GM12878 (cell line): ENCODE results near the gene ACSF2. TPM values are rescaled to one million over a fixed set of nuclear protein-coding genes. Genes with fewer than 3 reads are reported as not detected.

Experiments used
- ATAC-seq: fragments of 200-7000 bp; cut with Tn5 transposase; 3 replicates; pipeline ENCODE4 v1.9.1; 2020; ENCODE audit warnings: mild to moderate bottlenecking, moderate library complexity
- BruUV-seq: library from RNA; stranded (reverse); fragments of 400-500 nt; replicated peaks from 2 replicates; lab custom pipeline; 2021; lab: Mats Ljungman, UMichigan
- CTCF ChIA-PET: fragments of 300-600 bp; sonication (Branson Sonifier 250); formaldehyde crosslinking; extraction: SDS; loops from one replicate; lab custom pipeline; 2021; ENCODE audit warnings: inconsistent platforms; lab: Yijun Ruan, JAX
- POLR2A ChIA-PET: fragments of 350-600 bp; formaldehyde crosslinking; extraction: SDS; loops from one replicate; lab custom pipeline; 2021; ENCODE audit warnings: inconsistent platforms; lab: Charles Lee
- RAD21 ChIA-PET: fragments of 300-600 bp; sonication (Branson Sonifier 250); formaldehyde crosslinking; loops from one replicate; lab custom pipeline; 2023; ENCODE audit warnings: antibody characterized with exemption; ENCODE audit not compliant: unreplicated experiment; lab: Charles Lee
- SMC1A ChIA-PET: fragments of 300-600 bp; sonication (Branson Sonifier 250); formaldehyde crosslinking; loops from one replicate; lab custom pipeline; 2023; ENCODE audit not compliant: unreplicated experiment, uncharacterized antibody; lab: Charles Lee
- DNase-seq: peaks from one replicate; pipeline ENCODE4 v3.0.0-alpha.2; 2011; ENCODE audit warnings: low read depth, low spot score
- FAIRE-seq: peaks from 3 replicates; lab custom pipeline; 2011; peaks lifted over from hg19 to GRCh38; lab: Jason Lieb, UNC
- H2AFZ ChIP-seq: 2 replicates; pipeline ENCODE4 v1.6.0; 2011; ENCODE audit warnings: low read depth, low read length, control low read depth; ENCODE audit not compliant: control insufficient read depth
- H3K27ac ChIP-seq: 2 replicates; pipeline ENCODE4 v1.5.1; 2011; ENCODE audit warnings: control low read depth; ENCODE audit not compliant: control insufficient read depth, insufficient read depth
- H3K27me3 ChIP-seq, 2 experiments: replicated peaks in 1 of 2; 2 replicates each; pipeline versions ENCODE4 v1.6.0 to v1.6.1; 2011; ENCODE audit warnings: low read length in 1 of 2; ENCODE audit not compliant: control insufficient read depth in 2 of 2, insufficient read depth in 2 of 2
- H3K36me3 ChIP-seq, 2 experiments: 2 replicates each; pipeline ENCODE4 v1.5.1; 2011; ENCODE audit warnings: low read length in 1 of 2; ENCODE audit not compliant: control insufficient read depth in 2 of 2, insufficient read depth in 2 of 2
- H3K4me1 ChIP-seq: 2 replicates; pipeline ENCODE4 v1.6.1; 2011; ENCODE audit warnings: mild to moderate bottlenecking, low read length, moderate library complexity, mixed read lengths; ENCODE audit not compliant: control insufficient read depth, insufficient read depth
- H3K4me2 ChIP-seq: 2 replicates; pipeline ENCODE4 v1.6.0; 2011; ENCODE audit warnings: control low read depth; ENCODE audit not compliant: control insufficient read depth, insufficient read depth
- H3K4me3 ChIP-seq: fragments of 200-600 bp; sonication (generic); 2 replicates; pipeline ENCODE4 v1.5.1; 2016
- H3K79me2 ChIP-seq: 2 replicates; pipeline ENCODE4 v1.6.0; 2011; ENCODE audit warnings: low read length; ENCODE audit not compliant: control insufficient read depth, insufficient read depth
- H3K9ac ChIP-seq: 2 replicates; pipeline ENCODE4 v1.8.0; 2011; ENCODE audit warnings: low read length, control low read depth, mixed read lengths; ENCODE audit not compliant: control insufficient read depth, insufficient read depth
- H3K9me3 ChIP-seq: replicated peaks from 3 replicates; pipeline ENCODE4 v1.5.1; 2011; ENCODE audit warnings: mild to moderate bottlenecking, low read length; ENCODE audit not compliant: control insufficient read depth, insufficient read depth
- H4K20me1 ChIP-seq: 2 replicates; pipeline ENCODE4 v1.6.0; 2011; ENCODE audit not compliant: control insufficient read depth, insufficient read depth
- MYB ChIP-seq: fragments of 150-350 bp; IDR thresholded peaks from 2 replicates; pipeline ENCODE4 v1.6.1; 2014; ENCODE audit warnings: mild to moderate bottlenecking, low read depth, low read length, borderline replicate concordance
- PML ChIP-seq: IDR thresholded peaks from 2 replicates; pipeline ENCODE4 v1.6.1; 2012; ENCODE audit warnings: low read length, inconsistent platforms
- POLR2A ChIP-seq: IDR thresholded peaks from 2 replicates; pipeline ENCODE4 v1.6.1; 2011; ENCODE audit warnings: low read depth, mild to moderate bottlenecking, low read length
- SMAD5 ChIP-seq: IDR thresholded peaks from 2 replicates; pipeline ENCODE4 v1.6.1; 2016; ENCODE audit warnings: antibody characterized with exemption, low read depth
- WRNIP1 ChIP-seq: IDR thresholded peaks from 2 replicates; pipeline ENCODE4 v1.6.1; 2011; ENCODE audit warnings: low read depth, low read length, improper control_type of control experiment, borderline replicate concordance
- ZZZ3 ChIP-seq: IDR thresholded peaks from 2 replicates; pipeline ENCODE4 v1.6.1; 2011; ENCODE audit warnings: low read depth; ENCODE audit not compliant: control insufficient read depth, insufficient read length
- WGBS: methylation state at CpG from one replicate; pipeline ENCODE4 v1.1.6; 2016; ENCODE audit warnings: low lambda C conversion rate; ENCODE audit not compliant: insufficient replicate concordance, insufficient coverage; ENCODE audit errors: missing lambda C conversion rate; 5-methylcytosine and 5-hydroxymethylcytosine counted together
- in situ Hi-C: fragments of 300-500 bp; cut with MboI; formaldehyde crosslinking; loops from 9 replicates; pipeline ENCODE4 v1.14.3; 2018; ENCODE audit warnings: mixed read lengths
- intact Hi-C: fragments of 100-400 bp; cut with micrococcal nuclease; formaldehyde crosslinking; loops from one replicate; pipeline ENCODE4 v1.14.2; 2022; ENCODE audit not compliant: unreplicated experiment
- polyA plus RNA-seq, 11 experiments: library from polyadenylated mRNA; depleted of rRNA in 4 of 11; unstranded in 6 of 11; stranded (reverse) in 5 of 11; fragments of >200 nt; fragmentation: Nextera tagmentation in 4 of 11; fragmentation: Illumina TruSeq in 1 of 11; extraction: Ambion mirVana in 4 of 11; extraction: Trizol in 1 of 11; gene quantifications; 1 replicate in 1 of 11; 2 replicates in 10 of 11; pipeline versions ENCODE4 v1.2.1 to v1.2.3, GENCODE V29; 2011 to 2016; ENCODE audit warnings: inconsistent platforms in 2 of 11, missing spikeins in 2 of 11, low read depth in 1 of 11
- total RNA-seq, 4 experiments: library from RNA; depleted of rRNA in 3 of 4; stranded (reverse); fragments of >200 nt in 3 of 4; fragmentation: Illumina TruSeq in 1 of 4; extraction: Trizol in 1 of 4; gene quantifications; 2 replicates each; pipeline versions ENCODE4 v1.2.1 to v1.2.3, GENCODE V29; 2013 to 2021
- TF ChIP-seq, protein P1 (sequence below): IDR thresholded peaks from 2 replicates; pipeline ENCODE4 v1.6.1; 2012; ENCODE audit warnings: mild to moderate bottlenecking, low read depth, low read length
- TF ChIP-seq, protein P2 (sequence below), 3 experiments: IDR thresholded peaks in 2 of 3; conservative IDR thresholded peaks in 1 of 3; 2 replicates each; pipeline ENCODE4 v1.5.1; 2011; ENCODE audit warnings: low read depth in 3 of 3, low read length in 3 of 3, mild to moderate bottlenecking in 3 of 3, control low read depth in 2 of 3, moderate library complexity in 2 of 3, inconsistent platforms in 1 of 3, mixed read lengths in 1 of 3; ENCODE audit not compliant: control insufficient read depth in 2 of 3, insufficient read depth in 1 of 3; ENCODE audit errors: extremely low read depth in 1 of 3
- TF ChIP-seq, protein P3 (sequence below): fragments of 450-650 bp; IDR thresholded peaks from 2 replicates; pipeline ENCODE4 v1.6.1; 2016; ENCODE audit warnings: mild to moderate bottlenecking
- TF ChIP-seq, protein P4 (sequence below): fragments of 450-650 bp; IDR thresholded peaks from 2 replicates; pipeline ENCODE4 v1.6.1; 2016; ENCODE audit warnings: mild to moderate bottlenecking, moderate library complexity, borderline replicate concordance

ACSF2 gene
- total and polyA plus RNA-seq, 10 of the 15 experiments (the other 5 are each of a cell fraction or from before 2014, with no cell fraction given), result 7.1 to 32.8 (median 16.8) TPM

DNA sequence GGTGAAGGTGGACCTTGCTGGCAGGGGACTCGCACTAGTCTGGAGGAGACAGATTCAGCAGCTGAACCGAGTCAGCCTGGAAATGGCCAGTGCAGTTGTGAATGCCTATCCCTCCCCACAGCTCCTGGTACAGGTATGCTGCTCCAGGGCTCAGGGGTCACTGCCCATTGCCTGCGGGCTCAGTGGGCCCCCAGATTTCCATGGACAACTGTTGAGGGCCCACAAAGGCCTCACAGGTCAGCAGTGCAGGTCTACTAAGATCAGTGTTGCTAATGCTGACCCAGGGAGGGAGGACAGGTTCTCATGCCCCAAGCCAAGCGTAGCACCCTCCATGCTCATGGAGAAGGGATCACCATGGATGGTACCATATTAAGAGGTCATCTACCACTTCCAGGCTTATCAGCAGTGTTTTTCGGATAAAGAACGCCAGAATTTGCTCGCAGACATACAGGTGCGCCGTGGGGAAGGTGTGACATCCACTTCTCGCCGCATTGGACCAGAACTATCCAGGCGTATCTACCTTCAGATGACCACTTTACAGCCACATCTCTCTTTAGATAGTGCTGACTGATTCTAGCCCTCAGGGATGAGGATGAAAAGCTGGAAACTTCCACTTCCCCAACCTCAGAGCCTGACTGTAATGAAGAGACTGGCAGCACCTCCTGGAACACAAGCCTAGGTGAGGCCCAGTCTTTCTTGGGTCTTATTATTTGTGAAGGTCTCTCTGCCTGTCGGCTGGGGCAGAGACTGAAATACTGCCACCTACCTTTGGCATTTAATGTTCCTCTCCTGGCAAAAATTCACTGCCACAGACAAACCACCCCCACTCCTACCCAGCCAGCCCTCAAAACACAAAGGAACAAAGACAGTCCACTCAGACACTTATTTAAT lies 45.4 kb upstream of the ACSF2 start:
- Histone ChIP-seq H3K4me1 (no peaks in the 10 kb centered on the region), H3K27me3 (no peaks in the 10 kb centered on the region), H3K27ac (no peak overlapping the region), H3K4me2 (no peak overlapping the region), H2AFZ (no peak overlapping the region), H3K36me3 (peaks cover 30 to 35% of the 10 kb centered on the region in 2 experiments), H3K79me2 (no peaks in the 10 kb centered on the region), H3K9me3 (no peaks in the 10 kb centered on the region), H3K9ac (no peak overlapping the region), H4K20me1 (no peaks in the 10 kb centered on the region), H3K4me3 (no peak overlapping the region)
- 95% methylated on average over 13 of the region's 13 CpGs for WGBS
- ChIA-PET POLR2A (interaction anchor here (0.9 kb wide), 1 partner anchor 15 kb away, joined by 3 read pairs; no protein-coding TSS in a partner anchor), SMC1A (interaction anchor here (1.0 to 1.9 kb wide), 3 partner anchors 11 to 48 kb away, joined by 3 to 11 read pairs (median 3); no protein-coding TSS in a partner anchor), CTCF (interaction anchor here (0.9 to 3.8 kb wide), 4 partner anchors 16 to 41 kb away, joined by 4 to 25 read pairs (median 12); partner anchors contain the start of gene LRRC59), RAD21 (interaction anchor here (1.2 to 1.7 kb wide), 2 partner anchors 15 to 18 kb away, joined by 4 read pairs; no protein-coding TSS in a partner anchor)
- no peak for FAIRE-seq
- no TSS peak for BruUV-seq
- ATAC-seq, result peak; percentile 36
- intact Hi-C loops (no loop called here), in situ Hi-C loops (no loop called here)
- DNase-seq, result no peak
- TF ChIP-seq WRNIP1 (no peak), SMAD5 (peak; percentile 18; the same call in 1 of the 2 replicates), ZZZ3 (no peak), POLR2A (0 out of 2 replicates have a peak, but pooled peaks have one; percentile 70), PML (0 out of 2 replicates have a peak, but pooled peaks have one; percentile 11), MYB (no peak)
- TF ChIP-seq, protein P1, sequence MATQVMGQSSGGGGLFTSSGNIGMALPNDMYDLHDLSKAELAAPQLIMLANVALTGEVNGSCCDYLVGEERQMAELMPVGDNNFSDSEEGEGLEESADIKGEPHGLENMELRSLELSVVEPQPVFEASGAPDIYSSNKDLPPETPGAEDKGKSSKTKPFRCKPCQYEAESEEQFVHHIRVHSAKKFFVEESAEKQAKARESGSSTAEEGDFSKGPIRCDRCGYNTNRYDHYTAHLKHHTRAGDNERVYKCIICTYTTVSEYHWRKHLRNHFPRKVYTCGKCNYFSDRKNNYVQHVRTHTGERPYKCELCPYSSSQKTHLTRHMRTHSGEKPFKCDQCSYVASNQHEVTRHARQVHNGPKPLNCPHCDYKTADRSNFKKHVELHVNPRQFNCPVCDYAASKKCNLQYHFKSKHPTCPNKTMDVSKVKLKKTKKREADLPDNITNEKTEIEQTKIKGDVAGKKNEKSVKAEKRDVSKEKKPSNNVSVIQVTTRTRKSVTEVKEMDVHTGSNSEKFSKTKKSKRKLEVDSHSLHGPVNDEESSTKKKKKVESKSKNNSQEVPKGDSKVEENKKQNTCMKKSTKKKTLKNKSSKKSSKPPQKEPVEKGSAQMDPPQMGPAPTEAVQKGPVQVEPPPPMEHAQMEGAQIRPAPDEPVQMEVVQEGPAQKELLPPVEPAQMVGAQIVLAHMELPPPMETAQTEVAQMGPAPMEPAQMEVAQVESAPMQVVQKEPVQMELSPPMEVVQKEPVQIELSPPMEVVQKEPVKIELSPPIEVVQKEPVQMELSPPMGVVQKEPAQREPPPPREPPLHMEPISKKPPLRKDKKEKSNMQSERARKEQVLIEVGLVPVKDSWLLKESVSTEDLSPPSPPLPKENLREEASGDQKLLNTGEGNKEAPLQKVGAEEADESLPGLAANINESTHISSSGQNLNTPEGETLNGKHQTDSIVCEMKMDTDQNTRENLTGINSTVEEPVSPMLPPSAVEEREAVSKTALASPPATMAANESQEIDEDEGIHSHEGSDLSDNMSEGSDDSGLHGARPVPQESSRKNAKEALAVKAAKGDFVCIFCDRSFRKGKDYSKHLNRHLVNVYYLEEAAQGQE, result no peak
- TF ChIP-seq, protein P2, sequence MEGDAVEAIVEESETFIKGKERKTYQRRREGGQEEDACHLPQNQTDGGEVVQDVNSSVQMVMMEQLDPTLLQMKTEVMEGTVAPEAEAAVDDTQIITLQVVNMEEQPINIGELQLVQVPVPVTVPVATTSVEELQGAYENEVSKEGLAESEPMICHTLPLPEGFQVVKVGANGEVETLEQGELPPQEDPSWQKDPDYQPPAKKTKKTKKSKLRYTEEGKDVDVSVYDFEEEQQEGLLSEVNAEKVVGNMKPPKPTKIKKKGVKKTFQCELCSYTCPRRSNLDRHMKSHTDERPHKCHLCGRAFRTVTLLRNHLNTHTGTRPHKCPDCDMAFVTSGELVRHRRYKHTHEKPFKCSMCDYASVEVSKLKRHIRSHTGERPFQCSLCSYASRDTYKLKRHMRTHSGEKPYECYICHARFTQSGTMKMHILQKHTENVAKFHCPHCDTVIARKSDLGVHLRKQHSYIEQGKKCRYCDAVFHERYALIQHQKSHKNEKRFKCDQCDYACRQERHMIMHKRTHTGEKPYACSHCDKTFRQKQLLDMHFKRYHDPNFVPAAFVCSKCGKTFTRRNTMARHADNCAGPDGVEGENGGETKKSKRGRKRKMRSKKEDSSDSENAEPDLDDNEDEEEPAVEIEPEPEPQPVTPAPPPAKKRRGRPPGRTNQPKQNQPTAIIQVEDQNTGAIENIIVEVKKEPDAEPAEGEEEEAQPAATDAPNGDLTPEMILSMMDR (IDR thresholded peaks at IDR 0.05 in 2 of 3, conservative IDR thresholded peaks at IDR 0.05 in 1 of 3; ENCODE audit: control insufficient read depth in 2 of 3, extremely low read depth in 1 of 3, insufficient read depth in 1 of 3, low read depth in 3 of 3, low read length in 3 of 3), result 0 out of 6 replicates have a peak, but pooled peaks of 1 of the 3 experiments have one; percentile 8
- TF ChIP-seq, protein P3, sequence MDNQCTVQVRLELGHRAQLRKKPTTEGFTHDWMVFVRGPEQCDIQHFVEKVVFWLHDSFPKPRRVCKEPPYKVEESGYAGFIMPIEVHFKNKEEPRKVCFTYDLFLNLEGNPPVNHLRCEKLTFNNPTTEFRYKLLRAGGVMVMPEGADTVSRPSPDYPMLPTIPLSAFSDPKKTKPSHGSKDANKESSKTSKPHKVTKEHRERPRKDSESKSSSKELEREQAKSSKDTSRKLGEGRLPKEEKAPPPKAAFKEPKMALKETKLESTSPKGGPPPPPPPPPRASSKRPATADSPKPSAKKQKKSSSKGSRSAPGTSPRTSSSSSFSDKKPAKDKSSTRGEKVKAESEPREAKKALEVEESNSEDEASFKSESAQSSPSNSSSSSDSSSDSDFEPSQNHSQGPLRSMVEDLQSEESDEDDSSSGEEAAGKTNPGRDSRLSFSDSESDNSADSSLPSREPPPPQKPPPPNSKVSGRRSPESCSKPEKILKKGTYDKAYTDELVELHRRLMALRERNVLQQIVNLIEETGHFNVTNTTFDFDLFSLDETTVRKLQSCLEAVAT, result no peak
- TF ChIP-seq, protein P4, sequence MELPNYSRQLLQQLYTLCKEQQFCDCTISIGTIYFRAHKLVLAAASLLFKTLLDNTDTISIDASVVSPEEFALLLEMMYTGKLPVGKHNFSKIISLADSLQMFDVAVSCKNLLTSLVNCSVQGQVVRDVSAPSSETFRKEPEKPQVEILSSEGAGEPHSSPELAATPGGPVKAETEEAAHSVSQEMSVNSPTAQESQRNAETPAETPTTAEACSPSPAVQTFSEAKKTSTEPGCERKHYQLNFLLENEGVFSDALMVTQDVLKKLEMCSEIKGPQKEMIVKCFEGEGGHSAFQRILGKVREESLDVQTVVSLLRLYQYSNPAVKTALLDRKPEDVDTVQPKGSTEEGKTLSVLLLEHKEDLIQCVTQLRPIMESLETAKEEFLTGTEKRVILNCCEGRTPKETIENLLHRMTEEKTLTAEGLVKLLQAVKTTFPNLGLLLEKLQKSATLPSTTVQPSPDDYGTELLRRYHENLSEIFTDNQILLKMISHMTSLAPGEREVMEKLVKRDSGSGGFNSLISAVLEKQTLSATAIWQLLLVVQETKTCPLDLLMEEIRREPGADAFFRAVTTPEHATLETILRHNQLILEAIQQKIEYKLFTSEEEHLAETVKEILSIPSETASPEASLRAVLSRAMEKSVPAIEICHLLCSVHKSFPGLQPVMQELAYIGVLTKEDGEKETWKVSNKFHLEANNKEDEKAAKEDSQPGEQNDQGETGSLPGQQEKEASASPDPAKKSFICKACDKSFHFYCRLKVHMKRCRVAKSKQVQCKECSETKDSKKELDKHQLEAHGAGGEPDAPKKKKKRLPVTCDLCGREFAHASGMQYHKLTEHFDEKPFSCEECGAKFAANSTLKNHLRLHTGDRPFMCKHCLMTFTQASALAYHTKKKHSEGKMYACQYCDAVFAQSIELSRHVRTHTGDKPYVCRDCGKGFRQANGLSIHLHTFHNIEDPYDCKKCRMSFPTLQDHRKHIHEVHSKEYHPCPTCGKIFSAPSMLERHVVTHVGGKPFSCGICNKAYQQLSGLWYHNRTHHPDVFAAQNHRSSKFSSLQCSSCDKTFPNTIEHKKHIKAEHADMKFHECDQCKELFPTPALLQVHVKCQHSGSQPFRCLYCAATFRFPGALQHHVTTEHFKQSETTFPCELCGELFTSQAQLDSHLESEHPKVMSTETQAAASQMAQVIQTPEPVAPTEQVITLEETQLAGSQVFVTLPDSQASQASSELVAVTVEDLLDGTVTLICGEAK, result no peak
